CD14-positive monocyte (primary cell): ENCODE measurements around the gene MDN1. TPM values are rescaled to one million over a fixed set of nuclear protein-coding genes. Genes with fewer than 3 reads are reported as not detected.

Experiments
- DNase-seq, 3 donors: peaks; one replicate each; pipeline ENCODE4 v3.0.0-alpha.2; 2011 to 2022
- H2AFZ ChIP-seq: 2 replicates; pipeline ENCODE4 v1.6.0; 2012; ENCODE audit warnings: mild to moderate bottlenecking, low read depth, low read length, inconsistent platforms; ENCODE audit not compliant: insufficient read depth, poor library complexity, severe bottlenecking
- H3K27ac ChIP-seq, 2 donors: 1 replicate in 1 of 2; 2 replicates in 1 of 2; pipeline ENCODE4 v1.5.1; 2012 to 2013; ENCODE audit warnings: low read length in 2 of 2, control low read depth in 1 of 2, inconsistent platforms in 1 of 2, low read depth in 1 of 2, mild to moderate bottlenecking in 1 of 2
- H3K27me3 ChIP-seq, 2 donors: one replicate each; pipeline versions ENCODE4 v1.6.0 to v1.6.1; 2011 to 2013; ENCODE audit warnings: low read length in 2 of 2; ENCODE audit not compliant: control insufficient read depth in 2 of 2, insufficient read depth in 2 of 2
- H3K36me3 ChIP-seq, 2 donors: replicated peaks in 1 of 2; 1 replicate in 1 of 2; 2 replicates in 1 of 2; pipeline versions ENCODE4 v1.5.1 to v1.6.1; 2012 to 2013; ENCODE audit warnings: low read length in 2 of 2, control low read depth in 1 of 2, inconsistent platforms in 1 of 2, mild to moderate bottlenecking in 1 of 2; ENCODE audit not compliant: insufficient read depth in 2 of 2, control insufficient read depth in 1 of 2
- H3K4me1 ChIP-seq, 2 donors: 1 replicate in 1 of 2; 2 replicates in 1 of 2; pipeline versions ENCODE4 v1.5.1 to v1.6.1; 2012 to 2013; ENCODE audit warnings: low read length in 2 of 2, control low read depth in 1 of 2, inconsistent platforms in 1 of 2, mild to moderate bottlenecking in 1 of 2, moderate library complexity in 1 of 2; ENCODE audit not compliant: insufficient read depth in 2 of 2, control insufficient read depth in 1 of 2
- H3K4me2 ChIP-seq: replicated peaks from 2 replicates; pipeline ENCODE3; 2012; ENCODE audit warnings: low read length, moderate library complexity, mild to moderate bottlenecking; ENCODE audit not compliant: poor library complexity, severe bottlenecking; ENCODE audit errors: extremely low read depth
- H3K4me3 ChIP-seq, 3 experiments: fragments of 200-600 bp in 1 of 3; sonication (generic) in 1 of 3; replicated peaks in 1 of 3; 1 replicate in 2 of 3; 2 replicates in 1 of 3; pipeline ENCODE4 v1.5.1; 2011 to 2013; ENCODE audit warnings: low read length in 3 of 3, mild to moderate bottlenecking in 3 of 3, control low read depth in 2 of 3, low read depth in 2 of 3, inconsistent platforms in 1 of 3, moderate library complexity in 1 of 3
- H3K79me2 ChIP-seq: 2 replicates; pipeline ENCODE4 v1.6.0; 2012; ENCODE audit warnings: mild to moderate bottlenecking, control low read depth, inconsistent platforms, low read length, moderate library complexity; ENCODE audit not compliant: insufficient read depth
- H3K9ac ChIP-seq: 2 replicates; pipeline ENCODE4 v1.6.0; 2017; ENCODE audit warnings: low read length, mild to moderate bottlenecking; ENCODE audit not compliant: insufficient read depth, poor library complexity, severe bottlenecking
- H3K9me3 ChIP-seq, 2 donors: replicated peaks in 1 of 2; 1 replicate in 1 of 2; 2 replicates in 1 of 2; pipeline versions ENCODE4 v1.5.1 to v1.6.1; 2012 to 2013; ENCODE audit warnings: low read length in 2 of 2, control low read depth in 1 of 2; ENCODE audit not compliant: control insufficient read depth in 1 of 2, insufficient read depth in 1 of 2
- H4K20me1 ChIP-seq: 2 replicates; pipeline ENCODE4 v1.6.0; 2012; ENCODE audit warnings: mild to moderate bottlenecking, low read length, control low read depth, moderate library complexity; ENCODE audit not compliant: insufficient read depth
- H3K27ac Mint-ChIP-seq, 7 donors: one replicate each; pipeline ENCODE4 v1.8.0; 2020; ENCODE audit warnings: mild to moderate bottlenecking in 7 of 7, mixed read lengths in 7 of 7, moderate library complexity in 6 of 7, inconsistent platforms in 2 of 7
- H3K27me3 Mint-ChIP-seq, 3 donors: one replicate each; pipeline ENCODE4 v1.8.0; 2021 to 2022; ENCODE audit warnings: low read depth in 3 of 3, mild to moderate bottlenecking in 3 of 3, mixed read lengths in 3 of 3, moderate library complexity in 3 of 3, inconsistent platforms in 1 of 3
- H3K36me3 Mint-ChIP-seq, 2 donors: one replicate each; pipeline ENCODE4 v1.8.0; 2020; ENCODE audit warnings: mixed read lengths in 2 of 2, inconsistent platforms in 1 of 2, mild to moderate bottlenecking in 1 of 2
- H3K4me1 Mint-ChIP-seq: one replicate; pipeline ENCODE4 v1.8.0; 2020; ENCODE audit warnings: mild to moderate bottlenecking, mixed read lengths
- H3K4me3 Mint-ChIP-seq, 2 donors: one replicate each; pipeline ENCODE4 v1.8.0; 2020; ENCODE audit warnings: mild to moderate bottlenecking in 2 of 2, mixed read lengths in 2 of 2, moderate library complexity in 1 of 2
- H3K9me3 Mint-ChIP-seq, 7 donors: one replicate each; pipeline ENCODE4 v1.8.0; 2020 to 2022; ENCODE audit warnings: mixed read lengths in 7 of 7, mild to moderate bottlenecking in 6 of 7, moderate library complexity in 6 of 7, inconsistent platforms in 2 of 7
- CTCF ChIP-seq: fragments of 200-600 bp; IDR thresholded peaks from one replicate; pipeline ENCODE4 v1.8.0; 2022; ENCODE audit warnings: antibody characterized with exemption, mild to moderate bottlenecking
- WGBS: methylation state at CpG from one replicate; pipeline ENCODE4 v1.1.5; 2013; ENCODE audit warnings: missing lambda C conversion rate; ENCODE audit not compliant: insufficient coverage; 5-methylcytosine and 5-hydroxymethylcytosine counted together
- intact Hi-C, 2 donors: fragments of 100-400 bp; cut with micrococcal nuclease; formaldehyde crosslinking; loops; one replicate each; pipeline versions ENCODE4 v1.15.0 to v1.15.1; 2023
- polyA plus RNA-seq, 3 donors: library from polyadenylated mRNA; depleted of rRNA in 1 of 3; unstranded in 2 of 3; stranded (reverse) in 1 of 3; fragments of 300-500 nt in 2 of 3; fragments of >200 nt in 1 of 3; fragmentation: Illumina TruSeq in 2 of 3; gene quantifications; 1 replicate in 2 of 3; 2 replicates in 1 of 3; pipeline ENCODE4 v1.2.3, GENCODE V29; 2012 to 2021

Gene MDN1
- polyA plus RNA-seq, 3 donors = 0.61 to 6.6 (median 1.8) TPM

DNA sequence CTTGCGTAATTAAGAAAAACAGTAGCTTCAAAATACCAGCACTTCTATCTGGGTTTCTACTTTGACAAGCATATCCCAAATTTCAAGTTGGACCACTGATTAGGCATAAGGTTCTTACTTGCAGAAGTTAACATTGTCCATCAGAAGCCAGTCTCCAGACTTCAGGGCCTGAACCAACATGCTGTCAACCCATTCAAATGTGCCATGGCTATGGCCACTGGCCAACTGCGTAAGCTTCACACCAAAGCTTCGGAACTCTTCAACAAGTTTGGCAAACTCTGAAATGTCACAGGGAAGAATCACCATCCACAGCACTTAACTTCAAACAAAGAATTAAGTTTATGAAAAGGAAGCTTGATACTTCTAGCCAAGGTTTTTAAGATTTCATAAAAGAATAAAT lies 103.1 kb downstream of the MDN1 start:
- intact Hi-C loops = no loop called here
- no peak overlapping the region for H3K27ac Mint-ChIP-seq
- H3K27me3 Mint-ChIP-seq = no peaks in the 10 kb centered on the region
- Histone ChIP-seq H3K4me2 (no peak overlapping the region), H3K36me3 (peaks cover 69 to 93% of the 10 kb centered on the region in 2 donors), H3K9me3 (no peaks in the 10 kb centered on the region), H3K79me2 (no peaks in the 10 kb centered on the region), H3K4me1 (no peaks in the 10 kb centered on the region), H4K20me1 (no peaks in the 10 kb centered on the region), H2AFZ (no peak overlapping the region), H3K27me3 (no peaks in the 10 kb centered on the region), H3K9ac (no peak overlapping the region), H3K4me3 (no peak overlapping the region), H3K27ac (no peak overlapping the region)
- no peaks in the 10 kb centered on the region for H3K9me3 Mint-ChIP-seq
- H3K4me3 Mint-ChIP-seq = no peak overlapping the region
- TF ChIP-seq CTCF = peak; percentile 14
- H3K36me3 Mint-ChIP-seq = peaks cover 70 to 75% of the 10 kb centered on the region in 2 donors
- no peak for DNase-seq
- H3K4me1 Mint-ChIP-seq = no peaks in the 10 kb centered on the region
- WGBS = 100% methylated on average over 2 of the region's 3 CpGs

GRCh38 chr6:89711801-89712200 lies 107.8 kb downstream of the MDN1 start:
- Histone ChIP-seq H4K20me1 (no peaks in the 10 kb centered on the region), H3K79me2 (no peaks in the 10 kb centered on the region), H3K27ac (no peak overlapping the region), H3K9ac (no peak overlapping the region), H3K36me3 (peaks cover 68 to 94% of the 10 kb centered on the region in 2 donors), H3K4me3 (no peak overlapping the region), H3K4me2 (no peak overlapping the region), H3K9me3 (no peaks in the 10 kb centered on the region), H3K4me1 (no peaks in the 10 kb centered on the region), H2AFZ (no peak overlapping the region), H3K27me3 (no peaks in the 10 kb centered on the region)
- peaks cover 80 to 85% of the 10 kb centered on the region in 2 donors for H3K36me3 Mint-ChIP-seq
- no peaks in the 10 kb centered on the region for H3K4me1 Mint-ChIP-seq
- no peak for DNase-seq
- intact Hi-C loops = no loop called here
- H3K9me3 Mint-ChIP-seq = no peaks in the 10 kb centered on the region
- TF ChIP-seq CTCF = no peak
- H3K27ac Mint-ChIP-seq = no peak overlapping the region
- H3K27me3 Mint-ChIP-seq = no peaks in the 10 kb centered on the region
- no peak overlapping the region for H3K4me3 Mint-ChIP-seq
- 100% methylated on average over 2 of the region's 3 CpGs for WGBS
